Neural progenitor cell (in vitro differentiated cells): ENCODE measurements around the gene ABHD1. TPM values are rescaled to one million over a fixed set of nuclear protein-coding genes. Genes with fewer than 3 reads are reported as not detected.

Experiments used
- DNase-seq: peaks from one replicate; pipeline ENCODE4 v3.0.0-alpha.2; 2016; ENCODE audit warnings: low spot score
- H2AFZ ChIP-seq: fragments of 200-600 bp; sonication (generic); replicated peaks from 2 replicates; pipeline ENCODE4 v1.6.1; 2016; ENCODE audit warnings: antibody characterized with exemption
- H3F3A ChIP-seq: fragments of 200-600 bp; sonication (generic); 2 replicates; pipeline ENCODE4 v1.6.1; 2016; ENCODE audit warnings: antibody characterized with exemption, low read depth
- H3K27ac ChIP-seq: fragments of 200-600 bp; sonication (generic); 2 replicates; pipeline ENCODE4 v1.5.1; 2016; ENCODE audit warnings: mild to moderate bottlenecking
- H3K27me3 ChIP-seq: fragments of 200-600 bp; sonication (generic); 2 replicates; pipeline ENCODE4 v1.6.1; 2016; ENCODE audit warnings: mild to moderate bottlenecking, moderate library complexity
- H3K36me3 ChIP-seq: fragments of 200-600 bp; sonication (generic); 2 replicates; pipeline ENCODE4 v1.5.1; 2016
- H3K4me1 ChIP-seq: fragments of 200-600 bp; sonication (generic); 2 replicates; pipeline ENCODE4 v1.6.1; 2016; ENCODE audit warnings: mixed run types
- H3K4me2 ChIP-seq: fragments of 200-600 bp; sonication (generic); 2 replicates; pipeline ENCODE4 v1.6.1; 2016
- H3K4me3 ChIP-seq: fragments of 200-600 bp; sonication (generic); 2 replicates; pipeline ENCODE4 v1.5.1; 2016
- H3K79me2 ChIP-seq: fragments of 200-600 bp; sonication (generic); 2 replicates; pipeline ENCODE4 v1.6.1; 2016; ENCODE audit warnings: low read depth
- H3K9ac ChIP-seq: fragments of 200-600 bp; sonication (generic); 2 replicates; pipeline ENCODE4 v1.6.1; 2016
- H3K9me3 ChIP-seq: fragments of 200-600 bp; sonication (generic); 2 replicates; pipeline ENCODE4 v1.5.1; 2016; ENCODE audit warnings: low read depth
- H4K20me1 ChIP-seq: fragments of 200-600 bp; sonication (generic); 2 replicates; pipeline ENCODE4 v1.6.1; 2016; ENCODE audit warnings: low read depth
- H3K27ac Mint-ChIP-seq: 3 replicates; pipeline ENCODE4 v1.8.0; 2021; ENCODE audit warnings: mixed read lengths
- H3K27me3 Mint-ChIP-seq: 2 replicates; pipeline ENCODE4 v1.8.0; 2022; ENCODE audit warnings: low read depth, mild to moderate bottlenecking, inconsistent platforms, moderate library complexity, mixed read lengths; ENCODE audit not compliant: insufficient read depth
- H3K36me3 Mint-ChIP-seq: 3 replicates; pipeline ENCODE4 v1.8.0; 2021; ENCODE audit warnings: mixed read lengths
- H3K4me1 Mint-ChIP-seq: 3 replicates; pipeline ENCODE4 v1.8.0; 2021; ENCODE audit warnings: mixed read lengths
- H3K4me3 Mint-ChIP-seq: 3 replicates; pipeline ENCODE4 v1.8.0; 2021; ENCODE audit warnings: mild to moderate bottlenecking, moderate library complexity, mixed read lengths
- H3K9me3 Mint-ChIP-seq: 3 replicates; pipeline ENCODE4 v1.8.0; 2020; ENCODE audit warnings: mixed read lengths
- EZH2 ChIP-seq: fragments of 200-600 bp; sonication (generic); IDR thresholded peaks from 2 replicates; pipeline ENCODE4 v1.6.1; 2017; ENCODE audit warnings: antibody characterized with exemption, mild to moderate bottlenecking, moderate library complexity
- EZH2phosphoT487 ChIP-seq: fragments of 200-600 bp; sonication (generic); IDR thresholded peaks from 2 replicates; pipeline ENCODE4 v1.6.1; 2017; ENCODE audit warnings: antibody characterized with exemption
- total RNA-seq: library from RNA; depleted of rRNA; stranded (reverse); fragments of >200 nt; gene quantifications from 2 replicates; pipeline ENCODE4 v1.2.3, GENCODE V29; 2015; ENCODE audit warnings: low replicate concordance
- TF ChIP-seq, protein P1 (sequence below): fragments of 200-600 bp; sonication (generic); IDR thresholded peaks from 2 replicates; pipeline ENCODE4 v1.5.1; 2017; ENCODE audit warnings: antibody characterized with exemption, mild to moderate bottlenecking

The ABHD1 gene
- total RNA-seq, 1 donor from 2014 or later, result 0.65 TPM

DNA sequence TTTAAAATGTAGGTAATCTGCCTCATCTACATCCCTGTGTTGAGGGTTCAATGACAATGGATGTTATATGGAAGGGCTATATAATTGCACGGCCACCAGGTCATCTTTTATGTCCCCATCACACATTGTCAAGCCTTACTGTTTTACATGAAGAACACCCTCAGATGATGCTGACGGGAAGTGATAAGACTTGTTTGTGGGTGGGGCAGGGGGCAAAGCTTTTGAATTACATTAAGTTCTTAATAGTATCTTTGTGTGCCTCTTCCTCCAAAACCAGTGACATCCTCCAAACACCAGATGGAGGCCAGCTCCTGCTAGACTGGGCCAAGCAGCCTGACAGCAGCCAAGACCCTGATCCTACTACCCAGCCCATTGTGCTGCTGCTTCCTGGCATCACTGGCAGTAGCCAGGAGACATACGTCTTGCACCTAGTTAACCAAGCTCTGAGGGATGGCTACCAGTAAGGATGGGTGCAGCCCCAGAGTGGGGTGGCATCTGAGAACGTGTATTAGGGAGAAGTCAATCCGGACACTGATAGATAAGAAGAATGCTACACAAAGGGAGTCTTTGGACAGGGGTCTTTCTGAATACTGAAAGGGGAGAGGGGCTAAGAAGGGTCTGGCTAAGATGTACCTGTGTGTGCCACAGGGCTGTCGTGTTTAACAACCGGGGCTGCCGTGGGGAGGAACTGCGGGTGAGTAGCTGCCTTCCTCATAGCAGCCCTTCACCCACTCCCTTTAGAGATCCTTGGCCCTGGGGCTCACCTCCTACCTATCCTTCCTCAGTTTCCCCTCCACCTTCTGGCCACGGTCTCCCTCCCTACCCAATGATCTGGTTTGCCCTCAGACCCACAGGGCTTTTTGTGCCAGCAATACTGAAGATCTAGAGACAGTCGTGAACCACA lies 5.3 kb downstream of the ABHD1 start:
- no peak overlapping the region for H3K4me2 ChIP-seq
- H3K9me3 ChIP-seq, result no peaks in the 10 kb centered on the region
- Mint-ChIP-seq H3K4me3 (peak overlapping the region; percentile 19), H3K27me3 (peaks cover 15% of the 10 kb centered on the region), H3K27ac (peak overlapping the region; percentile 30), H3K9me3 (no peaks in the 10 kb centered on the region), H3K36me3 (peaks cover 16% of the 10 kb centered on the region), H3K4me1 (peaks cover 13% of the 10 kb centered on the region)
- DNase-seq, result no peak
- H3K27me3 ChIP-seq, result peaks cover 9% of the 10 kb centered on the region
- H3F3A ChIP-seq, result peaks cover 5% of the 10 kb centered on the region
- H4K20me1 ChIP-seq, result peaks cover 15% of the 10 kb centered on the region
- peaks cover 6% of the 10 kb centered on the region for H3K4me1 ChIP-seq
- peaks cover 14% of the 10 kb centered on the region for H3K79me2 ChIP-seq
- no peak overlapping the region for H3K9ac ChIP-seq
- H3K4me3 ChIP-seq, result no peak overlapping the region
- no peaks in the 10 kb centered on the region for H3K36me3 ChIP-seq
- TF ChIP-seq, protein P1, sequence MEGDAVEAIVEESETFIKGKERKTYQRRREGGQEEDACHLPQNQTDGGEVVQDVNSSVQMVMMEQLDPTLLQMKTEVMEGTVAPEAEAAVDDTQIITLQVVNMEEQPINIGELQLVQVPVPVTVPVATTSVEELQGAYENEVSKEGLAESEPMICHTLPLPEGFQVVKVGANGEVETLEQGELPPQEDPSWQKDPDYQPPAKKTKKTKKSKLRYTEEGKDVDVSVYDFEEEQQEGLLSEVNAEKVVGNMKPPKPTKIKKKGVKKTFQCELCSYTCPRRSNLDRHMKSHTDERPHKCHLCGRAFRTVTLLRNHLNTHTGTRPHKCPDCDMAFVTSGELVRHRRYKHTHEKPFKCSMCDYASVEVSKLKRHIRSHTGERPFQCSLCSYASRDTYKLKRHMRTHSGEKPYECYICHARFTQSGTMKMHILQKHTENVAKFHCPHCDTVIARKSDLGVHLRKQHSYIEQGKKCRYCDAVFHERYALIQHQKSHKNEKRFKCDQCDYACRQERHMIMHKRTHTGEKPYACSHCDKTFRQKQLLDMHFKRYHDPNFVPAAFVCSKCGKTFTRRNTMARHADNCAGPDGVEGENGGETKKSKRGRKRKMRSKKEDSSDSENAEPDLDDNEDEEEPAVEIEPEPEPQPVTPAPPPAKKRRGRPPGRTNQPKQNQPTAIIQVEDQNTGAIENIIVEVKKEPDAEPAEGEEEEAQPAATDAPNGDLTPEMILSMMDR, result no peak
- TF ChIP-seq EZH2 (no peak), EZH2phosphoT487 (no peak)
- H3K27ac ChIP-seq, result no peak overlapping the region
- no peak overlapping the region for H2AFZ ChIP-seq

GRCh38 chr2:27130396-27130795 lies 6.8 kb downstream of the ABHD1 start:
- H3K9me3 ChIP-seq, result no peaks in the 10 kb centered on the region
- H3K4me1 ChIP-seq, result peaks cover 6% of the 10 kb centered on the region
- no peak overlapping the region for H3K4me2 ChIP-seq
- H3F3A ChIP-seq, result peaks cover 7% of the 10 kb centered on the region
- DNase-seq, result no peak
- Mint-ChIP-seq H3K27ac (no peak overlapping the region), H3K4me1 (peaks cover 13% of the 10 kb centered on the region), H3K9me3 (no peaks in the 10 kb centered on the region), H3K27me3 (peaks cover 14% of the 10 kb centered on the region), H3K36me3 (peaks cover 16% of the 10 kb centered on the region), H3K4me3 (no peak overlapping the region)
- peaks cover 17% of the 10 kb centered on the region for H3K79me2 ChIP-seq
- TF ChIP-seq EZH2phosphoT487 (no peak), EZH2 (no peak)
- TF ChIP-seq, protein P1, result no peak
- no peaks in the 10 kb centered on the region for H3K36me3 ChIP-seq
- peaks cover 15% of the 10 kb centered on the region for H4K20me1 ChIP-seq
- H3K27me3 ChIP-seq, result no peaks in the 10 kb centered on the region
- H3K27ac ChIP-seq, result no peak overlapping the region
- no peak overlapping the region for H3K4me3 ChIP-seq
- H2AFZ ChIP-seq, result no peak overlapping the region
- H3K9ac ChIP-seq, result no peak overlapping the region

GRCh38 chr2:27131429-27131828 lies 7.8 kb downstream of the ABHD1 start:
- H3K4me2 ChIP-seq, result no peak overlapping the region
- Mint-ChIP-seq H3K9me3 (no peaks in the 10 kb centered on the region), H3K4me3 (no peak overlapping the region), H3K27me3 (peaks cover 12% of the 10 kb centered on the region), H3K36me3 (peaks cover 16% of the 10 kb centered on the region), H3K4me1 (peaks cover 13% of the 10 kb centered on the region), H3K27ac (no peak overlapping the region)
- H3K9ac ChIP-seq, result no peak overlapping the region
- H2AFZ ChIP-seq, result no peak overlapping the region
- peaks cover 8% of the 10 kb centered on the region for H3F3A ChIP-seq
- H3K4me3 ChIP-seq, result no peak overlapping the region
- peaks cover 15% of the 10 kb centered on the region for H4K20me1 ChIP-seq
- peaks cover 6% of the 10 kb centered on the region for H3K4me1 ChIP-seq
- H3K27ac ChIP-seq, result no peak overlapping the region
- no peak for DNase-seq
- TF ChIP-seq EZH2phosphoT487 (no peak), EZH2 (no peak)
- TF ChIP-seq, protein P1, result no peak
- H3K36me3 ChIP-seq, result no peaks in the 10 kb centered on the region
- H3K79me2 ChIP-seq, result peaks cover 17% of the 10 kb centered on the region
- H3K27me3 ChIP-seq, result no peaks in the 10 kb centered on the region
- H3K9me3 ChIP-seq, result no peaks in the 10 kb centered on the region
